ENCODE results near the gene UCN.
"Not testable (repeated sequence)": the region's sequence is repeated elsewhere in the genome, so short reads cannot be mapped to it uniquely, and the experiment has no call there.

UCN gene

GRCh38 chr2:27280826-27281225 lies 27.4 kb downstream of the UCN start:
- TF ChIP-seq, protein P1, sequence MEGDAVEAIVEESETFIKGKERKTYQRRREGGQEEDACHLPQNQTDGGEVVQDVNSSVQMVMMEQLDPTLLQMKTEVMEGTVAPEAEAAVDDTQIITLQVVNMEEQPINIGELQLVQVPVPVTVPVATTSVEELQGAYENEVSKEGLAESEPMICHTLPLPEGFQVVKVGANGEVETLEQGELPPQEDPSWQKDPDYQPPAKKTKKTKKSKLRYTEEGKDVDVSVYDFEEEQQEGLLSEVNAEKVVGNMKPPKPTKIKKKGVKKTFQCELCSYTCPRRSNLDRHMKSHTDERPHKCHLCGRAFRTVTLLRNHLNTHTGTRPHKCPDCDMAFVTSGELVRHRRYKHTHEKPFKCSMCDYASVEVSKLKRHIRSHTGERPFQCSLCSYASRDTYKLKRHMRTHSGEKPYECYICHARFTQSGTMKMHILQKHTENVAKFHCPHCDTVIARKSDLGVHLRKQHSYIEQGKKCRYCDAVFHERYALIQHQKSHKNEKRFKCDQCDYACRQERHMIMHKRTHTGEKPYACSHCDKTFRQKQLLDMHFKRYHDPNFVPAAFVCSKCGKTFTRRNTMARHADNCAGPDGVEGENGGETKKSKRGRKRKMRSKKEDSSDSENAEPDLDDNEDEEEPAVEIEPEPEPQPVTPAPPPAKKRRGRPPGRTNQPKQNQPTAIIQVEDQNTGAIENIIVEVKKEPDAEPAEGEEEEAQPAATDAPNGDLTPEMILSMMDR (conservative IDR thresholded peaks at IDR 0.05; ENCODE audit: low read depth): no peak
- DNase-seq (ENCODE audit: low spot score): no peak
- ChIA-PET POLR2A (ENCODE audit: low non-redundant PET) (interaction anchor here (0.6 kb wide), 1 partner anchor 38 kb away, joined by 6 read pairs; no protein-coding TSS in a partner anchor), CTCF (interaction anchor here (0.6 to 4.0 kb wide), 7 partner anchors 15 to 373 kb away, joined by 3 to 36 read pairs (median 6); no protein-coding TSS in a partner anchor)
- H3K27ac ChIP-seq: no peak overlapping the region

DNA sequence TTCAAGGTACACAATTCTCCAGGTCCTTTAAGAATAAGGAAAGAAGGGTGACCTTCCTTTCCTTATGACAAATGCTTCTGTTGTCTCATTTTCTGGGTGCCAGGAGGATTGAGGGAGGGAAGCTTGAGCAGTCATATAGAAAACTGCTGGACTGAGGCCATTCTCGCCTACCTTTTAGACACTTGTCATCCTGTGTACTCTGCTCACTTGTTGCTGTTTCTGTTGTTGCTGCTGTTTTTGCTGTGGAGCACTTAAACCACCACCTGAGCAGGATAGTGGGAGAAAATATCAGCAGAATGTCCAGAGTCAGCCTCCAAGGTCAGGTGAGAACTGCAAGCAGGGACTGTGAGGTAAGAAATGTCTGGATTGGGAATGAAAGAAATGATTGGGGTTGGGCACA lies 30.2 kb downstream of the UCN start:
- ChIA-PET CTCF (interaction anchor here (0.6 kb wide), 1 partner anchor 13 kb away, joined by 3 read pairs; no protein-coding TSS in a partner anchor), POLR2A (ENCODE audit: low non-redundant PET) (no interaction called here)
- H3K27ac ChIP-seq: no peak overlapping the region
- TF ChIP-seq, protein P1 (conservative IDR thresholded peaks at IDR 0.05; ENCODE audit: low read depth): no peak
- DNase-seq (ENCODE audit: low spot score): no peak

- CTCF ChIA-PET: no interaction called here
- no peak for DNase-seq (ENCODE audit: low spot score)
- TF ChIP-seq, protein P1 (conservative IDR thresholded peaks at IDR 0.05; ENCODE audit: low read depth): no peak
- no peak within 1 kb of the TSS for H3K27ac ChIP-seq
- POLR2A ChIA-PET (ENCODE audit: low non-redundant PET): no interaction called here
Observed at GRCh38 chr2:27275211-27276150, 32.8 kb downstream of the UCN start, which contains the start of gene DNAJC5G. Gene DNAJC5G (plus strand): TSS chr2:27275433. CDS start chr2:27276729, 1,296 bp downstream.

GRCh38 chr2:27272537-27273522 lies 35.4 kb downstream of the UCN start:
- not testable (repeated sequence) for DNase-seq (ENCODE audit: low spot score); H3K27ac ChIP-seq
- CTCF ChIA-PET: interaction anchor here (0.5 to 0.9 kb wide), 3 partner anchors 9 to 30 kb away, joined by 3 to 4 read pairs (median 3); partner anchors contain the start of gene TRIM54
- POLR2A ChIA-PET (ENCODE audit: low non-redundant PET): interaction anchor here (0.6 kb wide), 1 partner anchor 91 kb away, joined by 3 read pairs; no protein-coding TSS in a partner anchor

- no peak for DNase-seq (ENCODE audit: low spot score)
- ChIA-PET CTCF (interaction anchor here (0.6 to 0.8 kb wide), 2 partner anchors 8 to 222 kb away, joined by 3 to 4 read pairs; no protein-coding TSS in a partner anchor), POLR2A (ENCODE audit: low non-redundant PET) (no interaction called here)
- H3K27ac ChIP-seq: no peak overlapping the region
- TF ChIP-seq, protein P1 (conservative IDR thresholded peaks at IDR 0.05; ENCODE audit: low read depth): no peak
Observed at GRCh38 chr2:27271631-27272340, 36.5 kb downstream of the UCN start.

GRCh38 chr2:27270670-27271069 lies 37.6 kb downstream of the UCN start:
- DNase-seq (ENCODE audit: low spot score): no peak
- H3K27ac ChIP-seq: no peak overlapping the region
- ChIA-PET CTCF (interaction anchor here (0.6 to 0.8 kb wide), 2 partner anchors 9 to 168 kb away, joined by 3 to 4 read pairs; no protein-coding TSS in a partner anchor), POLR2A (ENCODE audit: low non-redundant PET) (no interaction called here)
- TF ChIP-seq, protein P1 (conservative IDR thresholded peaks at IDR 0.05; ENCODE audit: low read depth): no peak
